ENCODE results near the gene JAKMIP3.

The JAKMIP3 gene

GRCh38 chr10:132096863-132097478 lies 31.2 kb downstream of the JAKMIP3 start:
- H3K36me3 ChIP-seq (ENCODE audit: low read length), result no peaks in the 10 kb centered on the region
- H3K27me3 ChIP-seq (ENCODE audit: low read length), result no peaks in the 10 kb centered on the region
- H4K20me1 ChIP-seq (ENCODE audit: low read depth, low read length), result no peaks in the 10 kb centered on the region
- TF ChIP-seq EZH2phosphoT487 (conservative IDR thresholded peaks at IDR 0.05; ENCODE audit: low read length), result no peak
- TF ChIP-seq CTCF (IDR thresholded peaks at IDR 0.05; ENCODE audit: insufficient read depth, low read length, poor library complexity, severe bottlenecking), result no peak
- H3K4me2 ChIP-seq (ENCODE audit: low read depth, low read length, poor library complexity, severe bottlenecking), result no peak overlapping the region
- H3K9me3 ChIP-seq (ENCODE audit: insufficient read depth, low read length), result no peaks in the 10 kb centered on the region
- H3K9me2 ChIP-seq (replicated peaks; ENCODE audit: insufficient read depth, low read length), result no peaks in the 10 kb centered on the region
- no peaks in the 10 kb centered on the region for H3K79me2 ChIP-seq (ENCODE audit: insufficient read depth, low read length)
- H3K4me3 ChIP-seq (ENCODE audit: insufficient read depth, low read length, poor library complexity, severe bottlenecking), result no peak overlapping the region
- no peak overlapping the region for H3K27ac ChIP-seq (ENCODE audit: low read depth, low read length)
- no peaks in the 10 kb centered on the region for H3F3A ChIP-seq (ENCODE audit: insufficient read depth)
- no peak overlapping the region for H3K9ac ChIP-seq (ENCODE audit: low read length)
- no peak overlapping the region for H2AFZ ChIP-seq (ENCODE audit: low read depth, low read length, severe bottlenecking)

GRCh38 chr10:132097609-132098377 lies 32.0 kb downstream of the JAKMIP3 start:
- H3K9me3 ChIP-seq (ENCODE audit: insufficient read depth, low read length), result no peaks in the 10 kb centered on the region
- TF ChIP-seq EZH2phosphoT487 (conservative IDR thresholded peaks at IDR 0.05; ENCODE audit: low read length), result no peak

GRCh38 chr10:132098539-132099388 lies 33.0 kb downstream of the JAKMIP3 start:
- Histone ChIP-seq H3K9me3 (ENCODE audit: insufficient read depth, low read length) (no peaks in the 10 kb centered on the region), H4K20me1 (ENCODE audit: low read depth, low read length) (no peaks in the 10 kb centered on the region), H3K27me3 (ENCODE audit: low read length) (no peaks in the 10 kb centered on the region), H3F3A (ENCODE audit: insufficient read depth) (no peaks in the 10 kb centered on the region), H3K4me2 (ENCODE audit: low read depth, low read length, poor library complexity, severe bottlenecking) (no peak overlapping the region), H3K9me2 (replicated peaks; ENCODE audit: insufficient read depth, low read length) (no peaks in the 10 kb centered on the region), H3K9ac (ENCODE audit: low read length) (no peak overlapping the region), H3K27ac (ENCODE audit: low read depth, low read length) (no peak overlapping the region), H3K4me3 (ENCODE audit: insufficient read depth, low read length, poor library complexity, severe bottlenecking) (no peak overlapping the region), H3K36me3 (ENCODE audit: low read length) (no peaks in the 10 kb centered on the region), H3K79me2 (ENCODE audit: insufficient read depth, low read length) (no peaks in the 10 kb centered on the region), H2AFZ (ENCODE audit: low read depth, low read length, severe bottlenecking) (no peak overlapping the region)
- TF ChIP-seq EZH2phosphoT487 (conservative IDR thresholded peaks at IDR 0.05; ENCODE audit: low read length) (no peak), CTCF (IDR thresholded peaks at IDR 0.05; ENCODE audit: insufficient read depth, low read length, poor library complexity, severe bottlenecking) (no peak)

More at GRCh38 chr10:132097609-132098377, 32.0 kb downstream of the JAKMIP3 start:
- H3F3A ChIP-seq (ENCODE audit: insufficient read depth), result no peaks in the 10 kb centered on the region
- no peak overlapping the region for H3K9ac ChIP-seq (ENCODE audit: low read length)
- no peak overlapping the region for H3K4me3 ChIP-seq (ENCODE audit: insufficient read depth, low read length, poor library complexity, severe bottlenecking)
- no peak overlapping the region for H3K27ac ChIP-seq (ENCODE audit: low read depth, low read length)
- no peaks in the 10 kb centered on the region for H3K27me3 ChIP-seq (ENCODE audit: low read length)
- no peaks in the 10 kb centered on the region for H3K79me2 ChIP-seq (ENCODE audit: insufficient read depth, low read length)
- no peaks in the 10 kb centered on the region for H3K36me3 ChIP-seq (ENCODE audit: low read length)
- H4K20me1 ChIP-seq (ENCODE audit: low read depth, low read length), result no peaks in the 10 kb centered on the region
- no peak overlapping the region for H2AFZ ChIP-seq (ENCODE audit: low read depth, low read length, severe bottlenecking)
- H3K4me2 ChIP-seq (ENCODE audit: low read depth, low read length, poor library complexity, severe bottlenecking), result no peak overlapping the region
- H3K9me2 ChIP-seq (replicated peaks; ENCODE audit: insufficient read depth, low read length), result no peaks in the 10 kb centered on the region
